Loucy (cell line): ENCODE data around the gene CDH4.

Experiments used
- CTCF ChIP-seq: fragments of 200-600 bp; sonication (generic); conservative IDR thresholded peaks from 2 replicates; pipeline ENCODE4 v1.5.1; 2014; ENCODE audit warnings: mild to moderate bottlenecking, antibody characterized with exemption, low read length
- EZH2phosphoT487 ChIP-seq: fragments of 200-600 bp; IDR thresholded peaks from 2 replicates; pipeline ENCODE4 v1.6.1; 2018; ENCODE audit warnings: antibody characterized with exemption, mild to moderate bottlenecking, moderate library complexity, borderline replicate concordance

GRCh38 chr20:61205769-61206168 is 46.3 kb upstream of the CDH4 start:
- TF ChIP-seq CTCF = no peak
- no peak for TF ChIP-seq EZH2phosphoT487
